Measurements from ENCODE around the gene PTPA. TPM values are rescaled to one million over a fixed set of nuclear protein-coding genes. Genes with fewer than 3 reads are reported as not detected.

Gene PTPA
- total and polyA plus RNA-seq, 2 of the 4 experiments (the other 2 are of a cell fraction), result 124 to 149 TPM

GRCh38 chr9:129122133-129122532 is 10.9 kb downstream of the PTPA start:
- TF ChIP-seq ELK1 (IDR thresholded peaks at IDR 0.05; ENCODE audit: borderline replicate concordance, low read depth, low read length) (no peak), RCOR1 (IDR thresholded peaks at IDR 0.05; ENCODE audit: insufficient replicate concordance, low read length) (no peak), MAZ (IDR thresholded peaks at IDR 0.05; ENCODE audit: borderline replicate concordance, low read depth, low read length) (no peak), CTCF (conservative IDR thresholded peaks at IDR 0.05; ENCODE audit: low read depth, low read length) (no peak), MAFK (IDR thresholded peaks at IDR 0.05; ENCODE audit: low read depth, low read length) (no peak), CHD1 (IDR thresholded peaks at IDR 0.05; ENCODE audit: low read depth, low read length) (no peak), CEBPB (IDR thresholded peaks at IDR 0.05; ENCODE audit: low read depth, low read length) (no peak), MXI1 (IDR thresholded peaks at IDR 0.05; ENCODE audit: borderline replicate concordance, low read depth, low read length) (no peak), USF2 (IDR thresholded peaks at IDR 0.05; ENCODE audit: low read depth, low read length) (no peak)
- no peak overlapping the region for H3K56ac ChIP-seq (ENCODE audit: extremely low read depth, insufficient read depth, low read length)
- WGBS, 2 experiments (ENCODE audit: extremely low coverage in 2 of 2, insufficient read length in 1 of 2), result no CpG with 5 or more reads among the region's 1 CpG
- H3K9ac ChIP-seq (ENCODE audit: low read depth, low read length), result no peak overlapping the region
- BruUV-seq (replicated peaks), result no TSS peak
- no peaks in the 10 kb centered on the region for H3K9me3 ChIP-seq (ENCODE audit: control insufficient read depth, insufficient read depth, low read length)
- H4K8ac ChIP-seq (ENCODE audit: low read depth in 2 of 2, low read length in 2 of 2), result no peak overlapping the region
- no peak overlapping the region for H2BK120ac ChIP-seq (ENCODE audit: low read depth, low read length)
- no peak overlapping the region for H3K4ac ChIP-seq (ENCODE audit: low read depth, low read length)
- H2AK9ac ChIP-seq (replicated peaks; ENCODE audit: low read depth, low read length, poor library complexity), result no peak overlapping the region
- in situ Hi-C loops (cut with MboI; ENCODE audit: low sequenced_read_pairs) (no loop called here), intact Hi-C loops (cut with micrococcal nuclease) (no loop called here), dilution Hi-C loops (cut with HindIII; ENCODE audit: low sequenced_read_pairs, unreplicated experiment) (no loop called here)
- no peak overlapping the region for H3K27ac ChIP-seq (ENCODE audit: insufficient read depth, low read length)
- peaks cover 32% of the 10 kb centered on the region for H3K36me3 ChIP-seq (ENCODE audit: control insufficient read depth, insufficient read depth, low read length)
- no peak overlapping the region for H2BK20ac ChIP-seq (ENCODE audit: low read depth, low read length)
- H2BK5ac ChIP-seq (ENCODE audit: low read depth, low read length, poor library complexity, severe bottlenecking), result no peak overlapping the region
- H3K18ac ChIP-seq (ENCODE audit: low read depth, low read length), result no peak overlapping the region
- no peak overlapping the region for H2AK5ac ChIP-seq (ENCODE audit: low read depth, low read length)
- no peak overlapping the region for H3K4me3 ChIP-seq (ENCODE audit: insufficient read depth, low read depth, low read length)
- no peak overlapping the region for H2BK15ac ChIP-seq (ENCODE audit: low read depth, low read length)
- ChIA-PET POLR2A (ENCODE audit: unreplicated experiment) (no interaction called here), CTCF (interaction anchor here (2.4 kb wide), 1 partner anchor 10 kb away, joined by 10 read pairs; no protein-coding TSS in a partner anchor)
- H3K9me1 ChIP-seq (ENCODE audit: insufficient read depth, low read length), result peaks cover 4% of the 10 kb centered on the region; the same call in 1 of the 2 replicates
- peaks cover 23 to 76% of the 10 kb centered on the region in 2 experiments for H3K79me1 ChIP-seq (ENCODE audit: low read depth in 1 of 2, low read length in 2 of 2)
- H3K27me3 ChIP-seq (ENCODE audit: control insufficient read depth, insufficient read depth, low read length), result no peaks in the 10 kb centered on the region
- no peak overlapping the region for H3K4me2 ChIP-seq (ENCODE audit: low read depth, low read length)
- no peak overlapping the region for H2AFZ ChIP-seq (replicated peaks; ENCODE audit: low read length, poor library complexity)
- ATAC-seq (ENCODE audit: low read depth), result no peak
- no peak for DNase-seq
- H3K4me1 ChIP-seq (ENCODE audit: control insufficient read depth, insufficient read depth, low read length), result peaks cover 5% of the 10 kb centered on the region
- no peak overlapping the region for H3K23ac ChIP-seq (ENCODE audit: low read depth, low read length)
- H4K20me1 ChIP-seq (ENCODE audit: insufficient read depth, low read length), result peaks cover 17% of the 10 kb centered on the region
- H4K91ac ChIP-seq (ENCODE audit: insufficient read depth, low read depth, low read length), result no peak overlapping the region
- no peak overlapping the region for H3K14ac ChIP-seq (replicated peaks; ENCODE audit: low read depth, low read length)
- H4K5ac ChIP-seq (ENCODE audit: low read depth, low read length), result no peak overlapping the region

Measured in IMR-90 (cell line).